HCT116 (cell line): ENCODE measurements around the gene ACOX3. TPM values are rescaled to one million over a fixed set of nuclear protein-coding genes. Genes with fewer than 3 reads are reported as not detected.

ENCODE experiments used
- ATAC-seq: fragments of 200-7000 bp; cut with Tn5 transposase; 2 replicates; pipeline ENCODE4 v1.9.1; 2020; ENCODE audit warnings: mild to moderate bottlenecking, moderate library complexity
- BruUV-seq: library from RNA; stranded (reverse); fragments of 400-500 nt; replicated peaks from 2 replicates; lab custom pipeline; 2021; lab: Mats Ljungman, UMichigan
- CTCF ChIA-PET: fragments of 300-600 bp; sonication (Branson Sonifier 250); formaldehyde crosslinking; loops from one replicate; lab custom pipeline; 2021; ENCODE audit warnings: antibody characterized with exemption; lab: Charles Lee
- POLR2A ChIA-PET: fragments of 300-600, 350-600 bp; sonication (Branson Sonifier 250); formaldehyde crosslinking; loops from one replicate; lab custom pipeline; 2021; ENCODE audit warnings: antibody characterized with exemption; lab: Charles Lee
- RAD21 ChIA-PET, 2 experiments: fragments of 300-600 bp; sonication (Branson Sonifier 250); formaldehyde crosslinking; loops; one replicate each; lab custom pipeline; 2023; ENCODE audit warnings: low total read pairs in 2 of 2; ENCODE audit not compliant: uncharacterized antibody in 2 of 2, unreplicated experiment in 2 of 2, low non-redundant PET in 1 of 2; lab: Charles Lee
- DNase-seq: peaks from one replicate; pipeline ENCODE4 v3.0.0-alpha.2; 2010; ENCODE audit warnings: low read depth, low spot score
- H2AFZ ChIP-seq: fragments of 200-600 bp; shearing (Covaris generic), sonication (generic); 2 replicates; pipeline ENCODE4 v1.6.1; 2017; ENCODE audit warnings: low read depth, mixed run types, mixed read lengths, antibody characterized with exemption, low read length; ENCODE audit not compliant: poor library complexity, severe bottlenecking
- H3K27ac ChIP-seq: 2 replicates; pipeline ENCODE4 v1.5.1; 2012; ENCODE audit warnings: low read depth, low read length
- H3K27me3 ChIP-seq: fragments of 200-600 bp; sonication (generic); 2 replicates; pipeline ENCODE4 v1.6.1; 2016; ENCODE audit warnings: mixed run types, low read length, mixed read lengths; ENCODE audit not compliant: insufficient read depth
- H3K36me3 ChIP-seq, 2 experiments: fragments of 200-500 bp in 1 of 2; fragments of 200-600 bp in 1 of 2; sonication (Bioruptor generic) in 1 of 2; sonication (generic) in 1 of 2; 2 replicates each; pipeline versions ENCODE4 v1.5.1 to v1.6.1; 2014 to 2016; ENCODE audit warnings: low read length in 2 of 2, inconsistent platforms in 1 of 2, mixed read lengths in 1 of 2, mixed run types in 1 of 2; ENCODE audit not compliant: insufficient read depth in 2 of 2, control insufficient read depth in 1 of 2
- H3K4me1 ChIP-seq, 2 experiments: fragments of 200-600 bp in 1 of 2; sonication (generic) in 1 of 2; 2 replicates each; pipeline versions ENCODE4 v1.5.1 to v1.6.1; 2012 to 2017; ENCODE audit warnings: low read length in 2 of 2, inconsistent platforms in 1 of 2, mild to moderate bottlenecking in 1 of 2, mixed read lengths in 1 of 2, mixed run types in 1 of 2, moderate library complexity in 1 of 2; ENCODE audit not compliant: insufficient read depth in 2 of 2, control insufficient read depth in 1 of 2
- H3K4me2 ChIP-seq: fragments of 200-600 bp; sonication (generic); 2 replicates; pipeline ENCODE4 v1.6.1; 2017; ENCODE audit warnings: mixed run types, low read length, mixed read lengths
- H3K4me3 ChIP-seq, 2 experiments: fragments of 200-600 bp in 1 of 2; sonication (generic) in 1 of 2; replicated peaks in 1 of 2; 2 replicates each; pipeline ENCODE4 v1.5.1; 2011 to 2016; ENCODE audit warnings: low read length in 2 of 2, control low read depth in 1 of 2, low read depth in 1 of 2, mild to moderate bottlenecking in 1 of 2, mixed read lengths in 1 of 2, mixed run types in 1 of 2
- H3K79me2 ChIP-seq: fragments of 200-600 bp; sonication (generic); 2 replicates; pipeline ENCODE4 v1.6.1; 2017; ENCODE audit warnings: mild to moderate bottlenecking, mixed run types, low read length, moderate library complexity, mixed read lengths; ENCODE audit not compliant: insufficient read depth
- H3K9ac ChIP-seq: fragments of 200-600 bp; sonication (generic); 2 replicates; pipeline ENCODE4 v1.6.1; 2016; ENCODE audit warnings: low read length, mixed read lengths
- H3K9me2 ChIP-seq: fragments of 200-600 bp; sonication (generic), shearing (Covaris generic); 2 replicates; pipeline ENCODE4 v1.6.1; 2017; ENCODE audit warnings: mixed run types, mild to moderate bottlenecking, moderate library complexity; ENCODE audit not compliant: insufficient read depth
- H3K9me3 ChIP-seq, 2 experiments: fragments of 200-500 bp in 1 of 2; fragments of 200-600 bp in 1 of 2; sonication (Bioruptor generic) in 1 of 2; sonication (generic) in 1 of 2; 2 replicates each; pipeline ENCODE4 v1.6.1; 2014 to 2017; ENCODE audit warnings: low read length in 2 of 2, mixed read lengths in 2 of 2, inconsistent platforms in 1 of 2, low read depth in 1 of 2, mild to moderate bottlenecking in 1 of 2, mixed run types in 1 of 2, moderate library complexity in 1 of 2; ENCODE audit not compliant: control insufficient read depth in 1 of 2, insufficient read depth in 1 of 2
- H4K20me1 ChIP-seq: fragments of 200-600 bp; sonication (generic), shearing (Covaris generic); 2 replicates; pipeline ENCODE4 v1.6.1; 2017; ENCODE audit warnings: mixed run types, mild to moderate bottlenecking, moderate library complexity; ENCODE audit not compliant: insufficient read depth
- CBX3 ChIP-seq: IDR thresholded peaks from 2 replicates; pipeline ENCODE4 v1.6.1; 2012; ENCODE audit warnings: low read depth
- CEBPB ChIP-seq: IDR thresholded peaks from 2 replicates; pipeline ENCODE4 v1.6.1; 2012; ENCODE audit warnings: low read depth
- SIN3A ChIP-seq: IDR thresholded peaks from 2 replicates; pipeline ENCODE4 v1.6.1; 2012; ENCODE audit warnings: low read depth
- SRF ChIP-seq: IDR thresholded peaks from 2 replicates; pipeline ENCODE4 v1.6.1; 2012; ENCODE audit warnings: low read depth
- TCF7L2 ChIP-seq: IDR thresholded peaks from 2 replicates; pipeline ENCODE4 v1.7.0; 2011; ENCODE audit warnings: borderline replicate concordance, inconsistent platforms; ENCODE audit not compliant: insufficient read depth, insufficient read length; ENCODE audit errors: extremely low read depth
- ZNF274 ChIP-seq: fragments of 200-500 bp; sonication (Bioruptor generic); IDR thresholded peaks from 2 replicates; pipeline ENCODE4 v1.6.1; 2014; ENCODE audit warnings: mild to moderate bottlenecking, low read depth, low read length, inconsistent platforms
- intact Hi-C: fragments of 100-400 bp; cut with micrococcal nuclease; formaldehyde crosslinking; loops from 2 replicates; pipeline ENCODE4 v1.10.0; 2022
- total RNA-seq: library from RNA; stranded (reverse); gene quantifications from one replicate; pipeline ENCODE4 v1.2.1, GENCODE V29; 2021; ENCODE audit not compliant: unreplicated experiment
- TF ChIP-seq, protein P1 (sequence below): IDR thresholded peaks from 2 replicates; pipeline ENCODE4 v1.6.1; 2012
- TF ChIP-seq, protein P2 (sequence below), 3 experiments: fragments of 200-600 bp in 1 of 3; sonication (generic) in 1 of 3; IDR thresholded peaks in 2 of 3; conservative IDR thresholded peaks in 1 of 3; 2 replicates each; pipeline ENCODE4 v1.5.1; 2012 to 2017; ENCODE audit warnings: low read depth in 2 of 3, low read length in 2 of 3, antibody characterized with exemption in 1 of 3, borderline replicate concordance in 1 of 3, control low read depth in 1 of 3, mild to moderate bottlenecking in 1 of 3, mixed read lengths in 1 of 3, mixed run types in 1 of 3, moderate library complexity in 1 of 3; ENCODE audit not compliant: insufficient read depth in 1 of 3

ACOX3 gene
- total RNA-seq, 1 experiment from 2014 or later, result 16.9 TPM

DNA sequence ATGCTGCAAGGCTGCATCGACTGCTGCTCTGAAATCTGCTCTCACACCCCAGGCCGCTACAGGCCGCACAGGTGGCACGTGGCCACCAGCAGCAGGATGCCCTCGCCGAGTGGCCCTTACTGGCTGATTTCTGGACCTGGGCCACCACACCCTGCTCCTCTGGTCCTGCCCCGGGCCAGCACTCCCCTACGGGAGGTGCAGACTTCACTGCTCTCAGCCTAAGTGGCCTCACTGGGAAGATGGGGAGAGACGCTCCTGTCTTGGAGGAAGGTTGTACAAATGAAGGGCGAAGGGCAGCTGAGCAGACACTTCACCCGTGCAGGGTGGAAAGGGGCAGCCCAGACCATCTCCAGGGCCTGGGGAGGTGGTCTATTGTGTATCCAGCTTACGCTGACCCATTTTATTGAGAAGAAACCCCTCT, 72.5 kb downstream of the ACOX3 start:
- H3K36me3 ChIP-seq, result no peaks in the 10 kb centered on the region
- no peak for TF ChIP-seq SRF
- TF ChIP-seq, all 23 proteins: peak for 0
- Histone ChIP-seq H3K4me2 (no peak overlapping the region), H3K79me2 (no peaks in the 10 kb centered on the region), H3K9me2 (no peaks in the 10 kb centered on the region), H2AFZ (no peak overlapping the region), H3K4me1 (no peaks in the 10 kb centered on the region), H3K27me3 (no peaks in the 10 kb centered on the region), H3K9ac (no peak overlapping the region), H3K4me3 (no peak overlapping the region), H3K9me3 (no peaks in the 10 kb centered on the region), H4K20me1 (no peaks in the 10 kb centered on the region), H3K27ac (no peak overlapping the region)
- ATAC-seq, result no peak
- POLR2A ChIA-PET, result no interaction called here
- RAD21 ChIA-PET, result no interaction called here
- no peak for DNase-seq
- BruUV-seq, result no TSS peak
- CTCF ChIA-PET, result no interaction called here
- intact Hi-C loops, result no loop called here

DNA sequence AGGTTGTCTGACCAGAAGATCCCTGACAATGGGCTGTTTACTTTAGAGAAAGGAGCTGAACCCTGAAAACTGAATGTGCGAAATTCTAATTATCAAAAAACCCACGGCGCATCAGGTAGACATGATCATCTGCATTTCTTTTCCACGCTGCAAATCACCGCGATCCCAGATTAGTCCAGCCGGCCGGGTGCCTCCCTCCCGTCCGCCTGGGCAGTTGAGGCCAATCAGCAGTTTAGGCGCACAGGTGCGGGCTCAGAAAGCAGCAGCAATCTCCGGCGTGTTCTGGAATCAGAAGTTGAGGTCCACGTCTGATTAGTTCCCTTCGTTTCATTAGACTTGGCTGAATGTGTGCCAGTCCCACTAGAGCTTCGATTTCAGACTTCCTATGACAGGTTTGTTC, 73.9 kb downstream of the ACOX3 start:
- ATAC-seq, result no peak
- no TSS peak for BruUV-seq
- Histone ChIP-seq H2AFZ (no peak overlapping the region), H3K4me3 (no peak overlapping the region), H4K20me1 (no peaks in the 10 kb centered on the region), H3K36me3 (no peaks in the 10 kb centered on the region), H3K9ac (no peak overlapping the region), H3K9me3 (no peaks in the 10 kb centered on the region), H3K27me3 (no peaks in the 10 kb centered on the region), H3K27ac (no peak overlapping the region), H3K4me1 (no peaks in the 10 kb centered on the region), H3K79me2 (no peaks in the 10 kb centered on the region), H3K9me2 (no peaks in the 10 kb centered on the region), H3K4me2 (no peak overlapping the region)
- ChIA-PET RAD21 (no interaction called here), CTCF (no interaction called here), POLR2A (no interaction called here)
- DNase-seq, result no peak
- intact Hi-C loops, result no loop called here
- TF ChIP-seq, protein P1, sequence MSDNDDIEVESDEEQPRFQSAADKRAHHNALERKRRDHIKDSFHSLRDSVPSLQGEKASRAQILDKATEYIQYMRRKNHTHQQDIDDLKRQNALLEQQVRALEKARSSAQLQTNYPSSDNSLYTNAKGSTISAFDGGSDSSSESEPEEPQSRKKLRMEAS, result no peak
- TF ChIP-seq SRF (no peak), SIN3A (no peak), ZNF274 (no peak), CEBPB (no peak), TCF7L2 (no peak), CBX3 (no peak)
- TF ChIP-seq, protein P2, sequence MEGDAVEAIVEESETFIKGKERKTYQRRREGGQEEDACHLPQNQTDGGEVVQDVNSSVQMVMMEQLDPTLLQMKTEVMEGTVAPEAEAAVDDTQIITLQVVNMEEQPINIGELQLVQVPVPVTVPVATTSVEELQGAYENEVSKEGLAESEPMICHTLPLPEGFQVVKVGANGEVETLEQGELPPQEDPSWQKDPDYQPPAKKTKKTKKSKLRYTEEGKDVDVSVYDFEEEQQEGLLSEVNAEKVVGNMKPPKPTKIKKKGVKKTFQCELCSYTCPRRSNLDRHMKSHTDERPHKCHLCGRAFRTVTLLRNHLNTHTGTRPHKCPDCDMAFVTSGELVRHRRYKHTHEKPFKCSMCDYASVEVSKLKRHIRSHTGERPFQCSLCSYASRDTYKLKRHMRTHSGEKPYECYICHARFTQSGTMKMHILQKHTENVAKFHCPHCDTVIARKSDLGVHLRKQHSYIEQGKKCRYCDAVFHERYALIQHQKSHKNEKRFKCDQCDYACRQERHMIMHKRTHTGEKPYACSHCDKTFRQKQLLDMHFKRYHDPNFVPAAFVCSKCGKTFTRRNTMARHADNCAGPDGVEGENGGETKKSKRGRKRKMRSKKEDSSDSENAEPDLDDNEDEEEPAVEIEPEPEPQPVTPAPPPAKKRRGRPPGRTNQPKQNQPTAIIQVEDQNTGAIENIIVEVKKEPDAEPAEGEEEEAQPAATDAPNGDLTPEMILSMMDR (IDR thresholded peaks at IDR 0.05 in 2 of 3, conservative IDR thresholded peaks at IDR 0.05 in 1 of 3; ENCODE audit: borderline replicate concordance in 1 of 3, insufficient read depth in 1 of 3, low read depth in 2 of 3, low read length in 2 of 3), result no peak
